K562 (cell line): ENCODE measurements around the gene PCK2. TPM values are rescaled to one million over a fixed set of nuclear protein-coding genes. Genes with fewer than 3 reads are reported as not detected.

Experiments
- ARID2 ChIP-seq: fragments of 450-650 bp; IDR thresholded peaks from 2 replicates; pipeline ENCODE4 v1.6.1; 2017; ENCODE audit warnings: antibody characterized with exemption, mild to moderate bottlenecking
- CC2D1A ChIP-seq: fragments of 450-650 bp; IDR thresholded peaks from 2 replicates; pipeline ENCODE4 v1.6.1; 2017; ENCODE audit warnings: mild to moderate bottlenecking
- DEAF1 ChIP-seq: fragments of 450-650 bp; formaldehyde crosslinking; IDR thresholded peaks from 2 replicates; pipeline ENCODE4 v1.4.0; 2020; ENCODE audit warnings: mild to moderate bottlenecking, moderate library complexity
- KLF16 ChIP-seq: IDR thresholded peaks from 2 replicates; pipeline ENCODE4 v1.6.1; 2016; ENCODE audit warnings: antibody characterized with exemption
- POLR2AphosphoS2 ChIP-seq: IDR thresholded peaks from 2 replicates; pipeline ENCODE4 v1.6.1; 2012; ENCODE audit warnings: low read length, improper control_type of control experiment
- POU5F1 ChIP-seq: fragments of 150-350 bp; IDR thresholded peaks from 2 replicates; pipeline ENCODE4 v1.6.1; 2014; ENCODE audit warnings: borderline replicate concordance, low read length, low read depth, mild to moderate bottlenecking; ENCODE audit not compliant: partially characterized antibody
- RAD21 ChIP-seq, 2 experiments: fragments of 250-450 bp in 1 of 2; fragments of 450-650 bp in 1 of 2; sonication (Bioruptor Pico) in 1 of 2; formaldehyde crosslinking in 1 of 2; IDR thresholded peaks in 1 of 2; conservative IDR thresholded peaks in 1 of 2; 2 replicates each; pipeline versions ENCODE4 v1.4.0 to v1.8.0; 2020 to 2022; ENCODE audit warnings: mild to moderate bottlenecking in 2 of 2, moderate library complexity in 1 of 2
- RNF2 ChIP-seq: sonication (generic); IDR thresholded peaks from 2 replicates; pipeline ENCODE4 v1.6.1; 2016
- SMC3 ChIP-seq: conservative IDR thresholded peaks from 2 replicates; pipeline ENCODE4 v1.6.1; 2011; ENCODE audit warnings: low read depth, low read length, improper control_type of control experiment; ENCODE audit not compliant: insufficient read depth
- polyA plus RNA-seq, 8 experiments: library from polyadenylated mRNA; depleted of rRNA in 4 of 8; stranded (reverse) in 5 of 8; unstranded in 3 of 8; fragments of >200 nt; fragmentation: Nextera tagmentation in 2 of 8; fragmentation: Illumina TruSeq in 1 of 8; extraction: Ambion mirVana in 2 of 8; extraction: Trizol in 1 of 8; gene quantifications; 2 replicates each; pipeline versions ENCODE4 v1.2.1 to v1.2.3, GENCODE V29; 2011 to 2014; ENCODE audit warnings: inconsistent platforms in 1 of 8, missing spikeins in 1 of 8
- total RNA-seq, 7 experiments: library from RNA; depleted of rRNA in 6 of 7; stranded (reverse); fragments of >200 nt in 6 of 7; fragmentation: Illumina TruSeq in 2 of 7; extraction: Trizol in 2 of 7; gene quantifications; 2 replicates each; pipeline versions ENCODE4 v1.2.1 to v1.2.3, GENCODE V29; 2011 to 2021; ENCODE audit warnings: low replicate concordance in 1 of 7
- TF ChIP-seq, protein P1 (sequence below), 3 experiments: IDR thresholded peaks in 2 of 3; conservative IDR thresholded peaks in 1 of 3; 2 replicates each; pipeline ENCODE4 v1.5.1; 2011 to 2012; ENCODE audit warnings: low read length in 3 of 3, mild to moderate bottlenecking in 3 of 3, control low read depth in 2 of 3, improper control_type of control experiment in 1 of 3, inconsistent platforms in 1 of 3, low read depth in 1 of 3, mixed read lengths in 1 of 3, moderate library complexity in 1 of 3; ENCODE audit not compliant: insufficient read depth in 2 of 3

The PCK2 gene
- total and polyA plus RNA-seq, 9 of the 15 experiments (the other 6 are each of a cell fraction or from before 2014, with no cell fraction given): 3.3 to 60.9 (median 30.4) TPM

GRCh38 chr14:24058260-24058950 is 35.7 kb upstream of the PCK2 start (continued):
- TF ChIP-seq, protein P1, sequence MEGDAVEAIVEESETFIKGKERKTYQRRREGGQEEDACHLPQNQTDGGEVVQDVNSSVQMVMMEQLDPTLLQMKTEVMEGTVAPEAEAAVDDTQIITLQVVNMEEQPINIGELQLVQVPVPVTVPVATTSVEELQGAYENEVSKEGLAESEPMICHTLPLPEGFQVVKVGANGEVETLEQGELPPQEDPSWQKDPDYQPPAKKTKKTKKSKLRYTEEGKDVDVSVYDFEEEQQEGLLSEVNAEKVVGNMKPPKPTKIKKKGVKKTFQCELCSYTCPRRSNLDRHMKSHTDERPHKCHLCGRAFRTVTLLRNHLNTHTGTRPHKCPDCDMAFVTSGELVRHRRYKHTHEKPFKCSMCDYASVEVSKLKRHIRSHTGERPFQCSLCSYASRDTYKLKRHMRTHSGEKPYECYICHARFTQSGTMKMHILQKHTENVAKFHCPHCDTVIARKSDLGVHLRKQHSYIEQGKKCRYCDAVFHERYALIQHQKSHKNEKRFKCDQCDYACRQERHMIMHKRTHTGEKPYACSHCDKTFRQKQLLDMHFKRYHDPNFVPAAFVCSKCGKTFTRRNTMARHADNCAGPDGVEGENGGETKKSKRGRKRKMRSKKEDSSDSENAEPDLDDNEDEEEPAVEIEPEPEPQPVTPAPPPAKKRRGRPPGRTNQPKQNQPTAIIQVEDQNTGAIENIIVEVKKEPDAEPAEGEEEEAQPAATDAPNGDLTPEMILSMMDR (IDR thresholded peaks at IDR 0.05 in 2 of 3, conservative IDR thresholded peaks at IDR 0.05 in 1 of 3; ENCODE audit: insufficient read depth in 2 of 3, low read depth in 1 of 3, low read length in 3 of 3): peak; percentile 72 to 82 (median 76)
- TF ChIP-seq DEAF1 (CRISPR knock-in tag): peak; percentile 75
- peak; percentile 21; the same call in 1 of the 2 replicates for TF ChIP-seq KLF16
- no peak for TF ChIP-seq POU5F1
- TF ChIP-seq ARID2: peak; percentile 86
- TF ChIP-seq RNF2: no peak
- TF ChIP-seq CC2D1A: peak; percentile 43; the same call in 1 of the 2 replicates
- TF ChIP-seq RAD21 (CRISPR knock-in tag; conservative IDR thresholded peaks at IDR 0.05 in 1 of 2, IDR thresholded peaks at IDR 0.05 in 1 of 2): peak; percentile 83 to 92
- TF ChIP-seq SMC3: peak; percentile 88
- no peak for TF ChIP-seq POLR2AphosphoS2
